HG03025 (cell line): ENCODE measurements around the gene ADCK2.
"Not testable (repeated sequence)": the region's sequence is repeated elsewhere in the genome, so short reads cannot be mapped to it uniquely, and the experiment has no call there.

ENCODE experiments used
- ATAC-seq: cut with Tn5 transposase; IDR thresholded peaks from one replicate; pipeline ENCODE4 v1.9.1; 2021; ENCODE audit warnings: mild to moderate bottlenecking, moderate library complexity; ENCODE audit not compliant: unreplicated experiment, low FRiP score

ADCK2 gene

DNA sequence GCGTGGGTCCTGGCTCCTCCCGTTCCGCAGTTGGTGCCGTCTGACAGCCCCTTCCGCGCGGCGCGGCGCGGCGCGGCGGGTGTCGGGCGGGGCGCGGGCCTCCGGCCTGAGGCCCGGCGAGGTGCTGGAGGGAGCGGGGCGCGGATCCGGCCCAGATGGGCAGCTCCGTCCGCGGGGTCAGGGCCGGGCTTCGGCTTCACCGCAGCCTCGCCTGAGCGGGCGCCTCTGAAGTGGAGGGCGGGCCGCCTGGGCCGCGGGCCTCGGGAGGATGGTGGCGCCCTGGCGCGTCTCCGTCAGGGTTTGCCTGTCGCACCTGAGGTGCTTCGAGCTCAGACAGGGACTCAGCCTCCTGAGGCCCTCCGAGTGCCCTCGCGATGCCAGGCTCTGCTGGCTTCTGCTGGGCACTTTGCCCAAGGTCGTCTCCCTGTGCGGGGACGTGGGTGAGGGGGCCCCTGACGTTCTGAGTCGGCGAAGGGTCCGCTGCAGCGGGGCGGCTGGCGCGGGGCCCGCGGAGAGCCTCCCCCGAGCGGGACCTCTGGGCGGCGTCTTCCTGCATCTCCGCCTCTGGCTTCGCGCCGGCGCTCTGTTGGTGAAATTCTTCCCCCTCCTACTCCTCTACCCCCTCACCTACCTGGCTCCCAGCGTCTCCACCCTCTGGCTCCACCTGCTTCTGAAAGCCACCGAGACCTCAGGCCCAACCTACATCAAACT is 473 bp downstream of the ADCK2 start:
- ATAC-seq = peak; percentile 37

DNA sequence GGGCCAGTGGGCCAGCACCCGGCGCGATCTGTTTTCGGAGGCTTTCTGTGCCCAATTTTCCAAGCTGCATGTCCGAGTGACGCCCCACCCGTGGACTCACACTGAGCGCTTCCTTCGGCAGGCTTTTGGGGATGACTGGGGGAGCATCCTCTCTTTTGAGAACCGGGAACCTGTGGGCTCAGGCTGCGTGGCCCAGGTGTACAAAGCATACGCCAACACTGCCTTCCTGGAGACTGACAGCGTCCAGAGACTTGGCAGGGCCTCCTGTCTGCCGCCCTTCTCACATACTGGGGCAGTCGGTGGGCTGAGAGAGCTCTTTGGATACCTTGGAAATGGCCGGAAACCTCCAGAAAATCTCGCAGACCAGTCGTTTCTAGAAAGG is 1.0 kb downstream of the ADCK2 start:
- ATAC-seq = no peak

DNA sequence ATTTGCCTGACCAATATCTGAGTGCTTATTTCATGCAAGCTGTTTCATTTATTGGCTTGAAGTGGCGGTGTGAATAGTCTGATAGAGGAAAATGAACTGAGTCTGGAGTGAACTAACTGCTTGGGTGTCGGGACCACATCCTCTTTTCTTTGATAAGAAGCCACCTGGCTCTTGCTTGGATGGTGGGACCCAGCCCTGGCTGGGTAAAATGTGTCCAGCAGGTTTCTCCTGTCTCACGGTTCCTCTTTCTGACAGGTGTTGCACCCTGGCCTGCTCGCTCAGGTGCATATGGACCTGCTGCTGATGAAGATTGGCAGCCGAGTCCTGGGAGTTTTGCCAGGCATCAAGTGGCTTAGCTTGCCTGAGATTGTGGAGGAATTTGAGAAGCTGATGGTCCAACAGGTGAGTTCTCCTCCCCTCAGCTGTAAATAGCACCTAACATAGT is 1.6 kb downstream of the ADCK2 start:
- ATAC-seq = peak; percentile 40

DNA sequence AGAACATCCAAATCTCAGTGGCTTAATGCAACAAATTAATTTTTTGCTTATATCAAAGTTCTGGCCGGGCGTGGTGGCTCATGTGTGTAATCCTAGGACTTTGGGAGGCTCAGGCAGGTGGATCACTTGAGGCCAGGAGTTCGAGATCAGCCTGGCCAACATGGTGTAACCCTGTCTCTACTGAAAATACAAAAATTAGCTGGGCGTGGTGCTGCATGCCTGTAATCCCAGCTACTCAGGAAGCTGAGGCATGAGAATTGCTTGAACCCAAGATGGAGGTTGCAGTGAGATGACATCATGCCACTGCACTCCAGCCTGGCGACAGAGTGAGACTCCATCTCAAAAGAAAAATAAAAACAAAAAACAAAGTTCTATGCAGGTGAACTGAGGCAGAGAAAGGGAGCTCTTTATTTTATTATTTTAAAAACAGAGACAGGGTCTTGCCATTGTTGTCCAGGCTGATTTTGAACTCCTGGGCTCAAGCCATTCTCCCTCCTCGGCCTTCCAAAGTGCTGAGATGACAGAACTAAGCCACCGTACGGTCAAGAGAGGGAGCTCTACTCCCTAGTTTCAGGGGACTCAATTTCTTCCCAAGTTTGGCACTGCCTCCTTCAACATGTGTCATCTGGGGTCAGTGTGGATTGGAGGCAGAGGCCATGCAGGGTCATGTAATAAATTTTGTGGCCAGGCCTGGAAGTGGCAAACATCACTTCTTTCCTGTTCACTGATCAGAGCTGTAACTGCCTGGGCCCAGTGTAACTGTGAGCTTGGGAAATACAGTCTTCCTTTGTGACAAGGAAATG is 2.4 kb downstream of the ADCK2 start:
- no peak for ATAC-seq

DNA sequence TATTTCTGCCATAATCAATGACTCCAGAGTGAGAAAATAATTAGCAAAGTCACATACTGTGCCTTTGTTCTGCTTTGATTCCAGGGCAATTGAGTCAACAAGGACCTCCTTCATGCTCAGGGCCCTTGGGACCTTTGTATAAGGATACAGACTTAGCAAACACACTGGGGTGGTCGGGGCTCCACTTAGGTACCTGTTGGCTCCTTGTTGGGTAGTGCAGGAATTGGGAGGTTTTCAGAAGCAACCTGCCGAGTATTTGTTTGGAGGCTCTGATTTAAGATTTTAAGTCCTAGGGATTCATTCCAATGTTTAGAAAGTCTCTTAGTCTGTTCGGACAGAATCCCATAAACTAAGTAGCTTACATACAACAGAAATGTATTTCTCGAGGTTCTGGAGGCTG is 3.0 kb downstream of the ADCK2 start:
- ATAC-seq = no peak

DNA sequence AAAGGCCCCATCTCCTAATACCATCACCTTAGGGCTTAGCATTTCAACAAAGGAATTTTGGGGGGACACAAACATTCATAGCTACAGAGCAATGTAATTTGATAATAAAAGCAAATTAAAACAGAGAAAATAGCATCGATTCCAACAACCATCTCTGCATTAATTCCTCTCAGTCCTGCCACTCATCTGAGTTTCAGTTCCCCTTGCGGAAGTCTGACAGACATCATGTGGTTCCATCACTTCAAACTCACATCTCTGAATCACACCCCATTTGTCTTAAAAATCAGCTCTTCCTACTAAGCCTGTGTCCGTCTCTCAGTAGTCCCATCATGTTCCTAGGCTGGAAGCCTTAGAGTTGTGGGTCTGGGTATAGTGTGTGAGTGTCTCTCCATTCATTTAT is 3.6 kb downstream of the ADCK2 start:
- ATAC-seq = peak; percentile 43

DNA sequence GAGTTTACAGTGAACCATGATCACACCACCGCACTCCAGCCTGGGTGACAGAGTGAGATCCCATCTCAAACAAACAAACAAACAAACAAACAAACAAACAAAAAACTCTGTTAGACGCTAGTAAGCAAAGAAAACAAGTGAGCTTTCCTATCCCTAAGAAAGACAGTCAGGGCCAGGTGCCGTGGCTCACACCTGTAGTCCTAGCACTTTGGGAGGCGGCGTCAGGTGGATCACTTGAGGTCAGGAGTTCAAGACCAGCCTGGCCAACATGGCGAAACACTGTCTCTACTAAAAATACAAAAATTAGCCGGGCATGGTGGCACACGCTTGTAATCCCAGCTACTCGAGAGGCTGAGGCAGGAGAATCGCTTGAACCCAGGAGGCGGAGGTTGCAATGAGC is 4.2 kb downstream of the ADCK2 start:
- not testable (repeated sequence) for ATAC-seq

DNA sequence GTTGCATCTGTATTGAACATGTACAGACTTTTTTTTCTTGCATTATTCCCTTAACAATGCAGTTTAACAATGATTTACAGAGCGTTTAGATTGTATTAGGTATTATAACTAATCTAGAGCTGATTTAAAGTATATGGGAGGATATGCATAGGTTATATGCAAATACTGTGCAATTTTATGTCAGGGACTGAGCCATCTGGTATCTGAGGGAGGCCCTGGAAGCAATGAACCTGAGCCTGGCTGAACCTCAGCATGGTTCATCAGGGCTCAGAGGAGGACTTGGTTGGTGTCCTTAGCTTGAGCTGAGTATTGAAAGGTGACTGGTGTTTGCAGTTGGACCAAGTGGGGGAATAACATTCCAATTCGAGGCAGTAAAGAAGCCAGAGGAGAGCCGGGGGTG is 4.8 kb downstream of the ADCK2 start:
- ATAC-seq = no peak

DNA sequence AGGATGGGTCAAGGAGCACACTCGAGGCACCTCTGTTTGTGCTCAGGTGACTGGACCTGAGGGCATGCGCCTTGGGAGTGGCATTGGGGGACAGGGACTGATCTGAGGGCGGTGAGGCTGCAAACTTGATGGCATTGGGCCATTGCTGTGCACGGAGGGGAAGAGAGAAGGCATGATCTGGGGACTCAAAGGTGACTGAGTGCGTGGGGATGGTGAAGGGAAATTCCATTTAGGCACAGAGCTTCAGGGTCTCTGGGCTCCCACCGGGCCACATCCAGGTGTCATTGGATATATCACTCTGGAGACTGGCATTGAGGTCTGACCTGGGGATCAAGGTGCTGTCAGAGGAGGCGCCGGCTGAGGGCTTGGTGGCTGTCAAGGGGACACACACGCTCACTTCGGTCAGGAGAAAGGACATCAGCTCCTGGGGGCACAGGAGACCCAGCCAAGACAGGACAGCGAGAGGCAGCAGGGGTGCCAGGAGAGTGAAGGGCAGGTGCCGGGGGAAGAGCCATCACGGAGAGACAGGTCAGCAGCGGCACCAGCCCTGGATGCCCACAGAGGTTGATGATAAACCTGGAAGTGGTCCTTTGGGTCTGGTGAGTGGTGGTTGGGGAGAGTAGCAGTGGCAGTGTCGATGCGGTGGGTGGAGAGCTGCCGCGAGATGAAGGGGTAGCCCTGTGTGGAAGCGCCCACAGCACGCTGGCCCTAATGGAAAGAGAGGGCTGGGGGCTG is 5.5 kb downstream of the ADCK2 start:
- ATAC-seq = no peak

DNA sequence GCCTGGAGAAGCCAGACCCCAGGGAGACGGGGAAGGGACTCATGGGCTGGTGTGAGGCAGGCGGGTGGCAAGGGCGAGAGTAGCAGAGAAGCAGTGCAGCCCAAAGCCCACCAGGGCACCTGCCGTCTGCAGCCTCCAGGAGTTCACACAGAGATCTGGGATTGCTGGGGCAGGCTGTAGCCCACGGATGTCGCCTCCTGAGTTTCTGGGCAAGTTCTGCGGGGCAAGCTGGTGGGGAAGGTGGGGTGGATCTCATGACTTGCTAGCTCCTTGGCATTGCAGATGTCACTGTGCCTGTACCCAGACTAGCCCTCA is 6.0 kb downstream of the ADCK2 start:
- ATAC-seq = no peak

DNA sequence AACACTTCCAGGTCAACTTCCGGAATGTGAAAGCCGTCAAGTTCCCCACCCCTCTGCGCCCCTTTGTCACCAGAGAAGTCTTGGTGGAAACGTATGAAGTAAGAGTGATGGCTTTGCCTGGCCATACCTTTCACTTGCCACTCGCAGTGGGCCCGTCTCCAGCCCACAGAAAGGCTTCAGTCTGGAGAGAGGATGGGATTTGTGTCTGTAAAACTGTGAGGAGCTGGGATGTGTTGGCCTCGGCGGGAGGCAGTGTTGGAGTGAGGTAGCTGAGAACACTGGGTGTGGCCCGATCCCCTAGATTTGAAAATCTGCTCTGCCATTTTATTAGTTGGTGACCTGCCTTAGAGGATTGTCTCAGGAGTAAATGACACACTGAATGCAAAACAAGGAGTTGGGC is 6.4 kb downstream of the ADCK2 start:
- no peak for ATAC-seq

DNA sequence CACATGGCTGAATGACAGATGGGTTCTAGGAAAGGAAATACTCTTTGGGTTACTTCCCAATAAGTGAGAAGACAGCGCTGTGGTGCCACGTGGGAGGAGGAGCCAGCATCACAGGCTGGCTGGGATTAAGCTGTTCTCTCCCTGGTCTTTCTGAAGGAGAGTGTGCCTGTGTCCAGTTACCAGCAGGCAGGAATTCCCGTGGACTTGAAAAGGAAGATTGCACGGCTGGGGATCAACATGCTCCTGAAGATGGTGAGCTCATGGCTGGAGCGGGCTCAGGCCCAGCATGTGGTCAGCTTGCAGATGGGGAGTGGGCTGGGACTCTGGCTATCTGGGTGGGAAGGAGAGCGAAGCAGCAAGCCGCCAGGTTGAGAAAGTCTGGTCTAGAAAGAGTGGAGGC is 8.1 kb downstream of the ADCK2 start:
- ATAC-seq = no peak

DNA sequence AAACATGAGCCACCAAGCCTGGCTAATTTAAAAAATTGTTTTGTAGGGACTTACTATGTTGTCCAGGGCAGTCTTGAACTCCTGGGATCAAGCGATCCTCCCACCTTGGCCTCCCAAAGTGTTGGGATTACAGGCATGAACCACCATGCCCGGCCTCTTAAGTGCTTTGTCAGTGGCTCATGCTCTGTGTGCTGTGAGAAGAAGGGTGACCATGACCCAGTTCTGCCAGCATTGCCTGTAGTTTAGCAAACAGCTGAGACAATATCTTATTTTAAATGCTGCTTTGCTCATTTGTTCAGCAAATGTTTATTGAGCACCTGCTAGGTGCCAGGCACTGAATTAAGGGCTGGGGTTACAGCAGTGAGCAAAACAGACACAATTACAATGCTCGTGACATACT is 9.0 kb downstream of the ADCK2 start:
- no peak for ATAC-seq

DNA sequence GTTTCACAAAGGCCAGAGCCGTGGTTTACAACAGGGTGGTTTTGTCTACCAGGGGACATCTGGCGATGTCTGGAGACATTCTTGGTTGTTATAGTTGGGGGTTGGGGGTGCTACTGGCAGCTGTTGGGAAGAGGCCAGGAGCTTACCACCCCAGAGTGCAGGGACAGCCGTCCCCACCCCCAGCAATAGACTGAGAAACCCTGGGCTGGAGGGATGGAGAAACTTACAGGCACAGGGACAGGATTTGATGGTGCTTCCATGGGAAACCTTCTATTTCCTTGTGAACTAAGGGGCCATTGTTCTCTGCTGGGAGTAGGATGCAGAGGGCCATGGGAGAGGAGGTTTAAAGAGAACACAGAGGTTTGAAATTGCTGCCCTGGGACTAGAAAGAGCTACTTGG is 10.9 kb downstream of the ADCK2 start:
- no peak for ATAC-seq

DNA sequence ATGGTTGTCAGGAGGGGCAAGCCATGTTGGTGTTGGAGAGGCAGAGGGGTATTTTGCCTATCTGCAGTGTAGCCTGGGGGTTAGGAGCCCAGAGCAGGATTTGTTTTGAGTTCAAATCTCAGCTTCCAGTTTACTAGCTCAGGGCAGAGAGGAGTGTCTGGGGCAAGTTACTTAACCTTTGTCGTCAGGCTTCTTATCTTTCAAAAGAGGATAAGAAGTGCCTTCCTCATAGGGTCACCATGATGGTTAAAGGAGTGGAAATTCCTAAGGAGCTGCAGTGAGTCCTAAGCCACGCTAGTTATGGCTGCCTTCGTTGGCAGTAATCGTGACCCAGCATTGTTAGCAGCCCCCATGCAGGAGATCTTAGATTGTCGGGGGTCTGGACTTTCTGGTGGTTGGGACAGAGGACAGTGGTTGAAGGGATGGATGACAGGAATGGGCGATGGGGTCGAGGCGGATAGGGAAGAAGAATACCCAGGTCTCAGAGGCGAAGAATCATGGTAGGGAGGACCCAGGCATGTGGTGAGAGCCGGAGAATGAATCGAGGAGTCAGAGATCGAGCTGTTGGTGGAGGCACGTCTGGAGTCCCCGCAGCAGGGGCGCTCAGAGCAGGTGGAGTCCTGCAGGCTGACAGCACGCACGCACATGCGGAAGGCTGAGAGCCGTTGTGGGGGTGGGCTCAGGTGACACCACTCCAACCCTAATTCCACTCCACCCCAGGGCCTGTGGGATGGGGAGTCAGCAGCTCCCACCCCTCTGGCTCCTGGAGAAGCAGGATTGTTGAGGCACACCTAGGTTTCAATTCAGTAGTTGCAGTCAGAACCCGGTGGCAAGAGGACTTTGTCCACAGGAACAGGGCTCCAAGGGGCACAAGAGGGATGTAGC is 11.6 kb downstream of the ADCK2 start:
- ATAC-seq = no peak

DNA sequence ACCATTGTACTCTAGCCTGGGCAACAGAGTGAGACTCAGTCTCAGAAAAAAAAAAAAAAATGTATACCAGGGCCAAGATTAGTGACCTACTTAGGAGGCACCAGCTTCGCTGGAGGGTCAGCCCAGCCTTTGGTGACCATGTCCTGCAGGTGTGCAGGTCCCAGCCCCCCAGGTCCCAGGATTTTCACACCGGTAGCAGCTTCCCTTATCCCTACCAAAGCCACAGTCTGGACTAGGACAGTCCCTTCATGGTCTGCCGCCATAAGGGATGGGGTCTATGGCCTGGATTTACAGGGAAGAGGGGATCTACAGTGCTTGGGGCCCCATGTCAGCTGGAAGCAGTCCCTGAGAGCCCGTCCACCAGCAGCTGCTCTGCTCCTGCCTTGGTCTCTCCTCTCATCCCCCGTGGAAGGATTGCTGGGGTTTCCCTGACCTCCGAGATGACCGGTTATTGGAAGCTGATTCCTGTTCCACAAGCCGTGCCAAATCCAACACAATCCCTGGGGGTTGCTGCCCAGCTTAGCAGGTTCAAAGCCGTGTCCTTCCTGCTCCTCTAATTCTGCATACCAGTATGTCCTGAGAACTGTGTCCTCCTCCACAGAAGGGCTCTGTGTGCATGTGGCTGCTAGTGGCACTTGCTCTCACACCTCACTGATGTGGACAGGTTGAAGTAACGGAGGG is 12.8 kb downstream of the ADCK2 start:
- ATAC-seq = no peak

DNA sequence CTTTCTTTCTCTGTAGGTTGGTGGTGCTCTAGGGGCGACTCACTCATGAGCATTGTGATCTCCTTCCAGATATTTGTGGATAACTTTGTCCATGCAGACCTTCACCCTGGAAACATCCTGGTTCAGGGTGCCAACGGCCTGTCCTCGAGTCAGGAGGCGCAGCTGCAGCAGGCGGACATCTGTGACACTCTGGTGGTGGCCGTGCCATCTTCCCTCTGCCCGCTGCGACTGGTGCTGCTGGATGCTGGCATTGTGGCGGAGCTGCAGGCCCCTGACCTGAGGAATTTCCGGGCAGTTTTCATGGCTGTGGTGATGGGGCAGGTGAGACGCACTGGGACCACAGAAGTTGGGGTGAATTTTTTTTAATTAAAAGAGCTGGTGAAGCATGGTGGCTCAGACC is 14.2 kb downstream of the ADCK2 start:
- no peak for ATAC-seq

DNA sequence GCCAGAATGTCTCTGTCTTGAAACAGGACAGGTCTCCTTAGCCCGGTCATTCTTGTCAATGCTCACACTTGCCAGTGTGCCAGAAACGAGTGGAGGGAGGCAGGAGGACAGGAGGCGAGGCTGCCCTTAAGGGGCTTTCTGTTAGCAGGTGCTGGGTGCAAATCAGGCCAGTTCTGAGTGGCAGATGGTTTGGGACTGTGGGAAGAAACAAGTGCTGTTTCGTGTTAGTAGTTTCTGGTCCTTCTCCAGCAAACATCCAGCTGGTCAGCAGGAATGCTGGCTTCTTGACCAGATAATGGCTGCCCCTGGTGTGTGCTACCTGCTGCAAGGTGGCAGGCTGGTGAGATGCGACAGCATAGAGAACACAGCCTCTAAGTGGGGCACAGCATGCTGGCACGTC is 15.6 kb downstream of the ADCK2 start:
- no peak for ATAC-seq

DNA sequence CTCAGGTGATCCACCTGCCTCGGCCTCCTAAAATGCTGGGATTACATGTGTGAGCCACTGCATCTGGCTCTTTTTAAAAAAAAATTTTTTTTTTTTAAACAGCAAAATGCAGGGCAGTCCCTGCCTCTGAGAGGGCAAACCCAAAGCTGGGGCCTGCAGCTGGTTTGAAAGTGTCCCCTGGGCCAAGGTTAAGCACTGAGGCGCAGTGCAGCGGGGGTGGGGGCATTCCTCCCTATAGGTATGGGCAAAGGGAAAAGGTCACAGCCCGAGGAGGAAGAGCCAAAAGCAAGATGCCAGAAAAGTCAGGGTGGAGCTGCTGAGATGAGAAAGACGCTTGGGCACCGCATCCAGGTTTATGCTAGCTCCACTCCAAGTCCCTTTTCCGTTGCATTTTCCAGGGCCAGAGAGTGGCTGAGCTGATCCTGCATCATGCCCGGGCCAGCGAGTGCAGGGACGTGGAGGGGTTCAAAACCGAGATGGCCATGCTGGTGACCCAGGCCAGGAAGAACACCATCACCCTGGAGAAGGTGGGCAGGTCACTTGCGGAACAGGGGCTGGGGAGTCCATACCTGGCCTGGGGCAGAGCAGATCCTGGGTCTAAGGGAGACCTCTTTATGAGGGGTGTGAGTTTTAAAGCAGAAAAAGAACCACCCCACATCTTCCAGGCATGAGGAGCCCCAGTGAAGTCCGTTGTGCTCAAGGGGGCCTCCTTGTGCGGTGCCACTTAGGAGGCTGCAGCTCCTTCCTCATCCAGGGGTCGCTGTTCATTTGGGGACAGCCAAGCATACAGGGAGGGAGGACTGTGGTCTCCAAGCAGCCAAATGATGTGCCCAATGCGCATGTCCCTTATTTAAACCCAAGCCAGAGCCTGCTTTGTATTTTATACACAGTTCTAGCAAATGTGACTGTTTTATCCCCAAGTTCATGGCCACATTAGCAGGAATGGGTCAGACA is 16.7 kb downstream of the ADCK2 start:
- no peak for ATAC-seq
